ENCODE results near the gene FGFBP2. TPM values are rescaled to one million over a fixed set of nuclear protein-coding genes. Genes with fewer than 3 reads are reported as not detected.

The FGFBP2 gene
- total RNA-seq, 1 experiment from 2014 or later, result not detected

GRCh38 chr4:15968551-15969300 lies 5.8 kb upstream of the FGFBP2 start:
- DNase-seq (ENCODE audit: low read depth), result no peak

DNA sequence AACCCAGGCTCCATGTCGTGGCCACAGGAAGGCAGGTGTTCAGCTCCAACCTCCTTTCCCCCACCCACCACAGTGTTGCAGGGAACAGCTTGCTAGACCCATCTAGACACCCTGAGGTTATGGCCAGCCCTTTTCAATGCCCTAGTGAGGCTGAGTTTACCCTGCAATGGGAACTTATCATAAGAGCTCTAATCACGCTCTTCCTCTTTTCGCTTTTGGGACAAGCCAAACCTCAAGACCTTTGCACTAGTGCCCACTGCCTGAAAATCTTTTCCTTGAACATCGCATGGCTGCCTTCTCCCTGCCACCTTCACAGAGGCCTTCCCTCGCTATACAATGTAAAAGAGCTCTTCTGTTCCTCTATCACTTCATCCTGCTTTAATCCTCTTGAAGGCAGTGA lies 2.4 kb upstream of the FGFBP2 start:
- DNase-seq (ENCODE audit: low read depth), result no peak

DNA sequence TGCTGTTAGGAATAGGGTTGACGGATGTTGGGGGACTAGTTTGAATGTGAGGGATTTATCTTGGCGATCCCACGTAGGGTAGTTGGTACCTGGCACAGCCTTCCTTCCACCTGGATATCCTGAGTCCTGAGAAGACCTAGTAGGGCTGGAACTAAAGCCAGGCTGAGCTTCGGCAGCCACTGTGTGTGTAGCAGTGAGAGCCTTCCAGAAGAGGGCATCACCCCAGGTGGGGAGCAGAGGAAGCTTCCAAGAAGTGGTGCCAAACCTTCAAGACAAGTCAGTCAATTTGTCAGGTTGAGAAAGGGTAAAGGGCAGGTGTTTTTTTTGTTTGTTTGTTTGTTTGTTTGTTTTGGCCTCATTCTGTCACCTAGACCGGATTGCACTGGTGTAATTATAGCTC lies 1.2 kb upstream of the FGFBP2 start:
- DNase-seq (ENCODE audit: low read depth), result no peak

DNA sequence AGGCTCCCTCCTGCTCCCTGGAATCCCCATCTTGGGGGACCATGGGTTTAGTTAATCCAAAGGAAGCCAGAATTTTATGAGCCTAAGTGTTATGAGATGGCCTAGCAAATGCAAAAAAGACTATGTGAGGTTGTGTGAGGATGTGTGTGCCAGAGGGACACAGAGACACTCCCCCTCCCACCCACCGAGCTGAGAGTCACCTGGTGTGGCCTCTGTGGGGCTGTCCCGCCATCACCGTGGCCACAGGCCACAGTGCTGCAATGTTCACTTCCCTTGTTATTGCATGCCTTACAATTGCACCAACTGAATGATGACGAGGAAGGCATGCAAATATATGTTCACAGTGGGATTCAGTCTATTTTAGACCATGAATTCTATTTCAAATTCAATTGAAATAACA lies 601 bp upstream of the FGFBP2 start:
- DNase-seq (ENCODE audit: low read depth), result no peak

- DNase-seq (ENCODE audit: low read depth), result peak; percentile 45
These were observed 1.0 kb downstream of the FGFBP2 start for GRCh38 chr4:15961781-15962510.

- no peak for DNase-seq (ENCODE audit: low read depth)
These were observed 4.4 kb downstream of the FGFBP2 start for GRCh38 chr4:15958562-15958961.

- peak; percentile 63 for DNase-seq (ENCODE audit: low read depth)
These were observed 6.7 kb downstream of the FGFBP2 start for GRCh38 chr4:15956179-15956850.

DNA sequence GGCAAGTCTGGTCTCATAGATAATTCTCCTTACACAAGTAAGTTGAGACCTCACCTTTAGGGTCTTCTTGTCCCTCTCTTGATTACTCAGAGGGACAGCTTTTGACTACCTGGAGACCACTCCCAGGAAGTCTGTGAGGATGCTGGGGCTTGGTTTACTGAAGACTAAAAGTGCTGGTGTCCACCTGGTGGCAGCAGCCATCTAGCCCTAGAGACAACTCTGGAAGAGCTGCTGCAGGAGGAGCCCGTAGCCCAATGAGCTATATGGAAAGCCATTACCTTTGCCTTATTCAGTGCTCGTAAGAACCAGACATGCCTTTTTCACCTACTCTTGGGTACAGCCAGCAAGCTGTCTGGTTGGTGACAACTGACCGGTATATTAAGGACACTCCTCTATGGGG lies 7.3 kb downstream of the FGFBP2 start:
- no peak for DNase-seq (ENCODE audit: low read depth)

GRCh38 chr4:15953625-15954024 lies 9.3 kb downstream of the FGFBP2 start:
- no peak for DNase-seq (ENCODE audit: low read depth)

DNA sequence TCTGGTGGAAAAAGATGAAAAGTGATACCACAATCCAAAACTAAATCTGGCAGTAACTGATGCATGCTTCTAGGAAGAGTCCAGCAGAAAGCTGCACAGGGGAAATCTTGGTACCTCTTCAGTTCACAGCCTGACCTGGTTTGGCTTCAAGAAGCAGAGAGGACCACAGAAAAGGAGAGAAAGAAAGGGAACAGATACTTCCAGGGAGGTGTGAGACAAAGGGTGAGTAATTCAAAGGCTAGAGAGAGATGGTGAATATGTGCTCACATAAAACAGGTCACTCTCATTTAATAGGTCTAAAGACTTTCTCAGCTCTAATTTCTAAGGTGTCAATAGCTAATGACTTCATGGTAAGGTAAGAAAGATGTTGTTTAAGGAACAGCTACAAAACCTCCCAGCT lies 11.2 kb downstream of the FGFBP2 start:
- DNase-seq (ENCODE audit: low read depth), result no peak

DNA sequence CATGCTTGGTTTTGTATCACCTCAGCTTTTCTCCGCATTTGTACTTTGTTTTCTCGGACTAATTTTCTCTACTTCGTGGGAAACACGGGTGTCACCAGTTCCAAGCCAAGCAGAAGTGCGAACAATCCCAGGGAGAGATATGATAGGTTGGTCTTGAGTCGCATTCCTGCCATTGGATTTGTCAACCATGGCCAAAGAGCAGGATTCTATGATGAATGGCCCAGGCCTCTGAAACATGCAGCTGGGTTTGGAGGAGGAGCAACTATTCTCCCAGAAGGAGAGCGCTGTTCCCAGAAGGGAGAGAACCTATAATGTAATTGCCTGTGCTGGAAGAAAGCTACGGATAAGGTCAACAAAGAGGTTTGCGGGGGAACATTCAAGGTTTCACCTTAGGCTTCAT lies 14.1 kb downstream of the FGFBP2 start:
- no peak for DNase-seq (ENCODE audit: low read depth)

- no peak for DNase-seq (ENCODE audit: low read depth)
These were observed 15.3 kb downstream of the FGFBP2 start for GRCh38 chr4:15947684-15948083.

DNA sequence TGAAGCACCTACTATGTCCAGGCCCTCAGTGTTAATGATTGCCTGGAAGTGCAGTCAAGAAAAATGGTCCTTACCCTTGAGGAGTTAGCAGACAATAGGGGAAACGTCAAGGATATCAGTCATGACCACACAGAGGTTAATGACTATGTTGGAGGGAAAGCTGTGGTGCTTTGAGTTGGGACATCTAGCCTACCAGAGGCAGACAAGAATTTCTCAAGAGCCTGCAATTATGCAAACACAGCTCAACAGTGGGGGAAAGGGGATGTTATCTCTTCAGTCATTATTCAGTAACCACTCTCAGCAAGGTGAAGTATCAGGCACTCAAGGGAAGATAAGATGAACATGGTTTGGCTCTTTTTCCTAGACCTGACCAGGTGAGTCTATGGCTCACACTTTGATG lies 17.5 kb downstream of the FGFBP2 start:
- DNase-seq (ENCODE audit: low read depth), result no peak

DNA sequence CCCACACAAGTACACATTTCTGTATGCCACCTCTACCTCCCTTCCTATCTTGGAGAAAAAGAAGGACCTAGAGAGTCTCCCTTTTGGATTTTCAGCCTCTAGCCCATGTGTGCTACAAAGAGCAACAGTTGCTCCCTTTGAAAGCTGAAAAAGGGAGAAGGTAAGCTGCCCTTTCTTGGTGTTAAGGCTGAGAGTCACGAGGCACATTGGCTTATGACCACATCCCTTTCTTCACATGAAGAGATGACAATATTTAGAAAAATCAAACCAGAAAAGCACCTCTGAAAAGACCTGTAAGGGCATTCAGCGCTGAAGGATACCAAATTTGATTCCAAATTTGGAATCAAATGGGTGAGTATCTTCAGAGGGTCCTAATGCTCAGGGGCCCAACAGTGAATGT lies 18.1 kb downstream of the FGFBP2 start:
- no peak for DNase-seq (ENCODE audit: low read depth)

DNA sequence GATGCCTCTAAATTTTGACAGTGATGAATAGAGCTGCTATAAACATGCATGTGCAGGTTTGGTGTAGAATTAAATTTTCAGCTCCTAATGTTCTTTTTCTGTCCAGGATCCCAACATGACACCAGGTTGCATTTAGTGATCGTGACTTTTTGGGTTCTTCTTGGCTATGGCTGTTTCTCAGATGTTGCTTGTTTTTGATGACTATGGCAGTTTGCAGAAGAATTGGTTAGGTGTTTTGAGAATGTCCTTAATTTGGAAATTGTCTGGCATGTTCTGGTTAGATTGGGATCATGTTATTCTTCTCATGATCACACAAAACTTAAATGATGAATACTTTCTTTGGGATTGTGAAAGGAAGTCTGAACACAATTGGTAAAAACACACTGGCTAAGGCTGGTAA lies 20.7 kb downstream of the FGFBP2 start:
- DNase-seq (ENCODE audit: low read depth), result no peak

DNA sequence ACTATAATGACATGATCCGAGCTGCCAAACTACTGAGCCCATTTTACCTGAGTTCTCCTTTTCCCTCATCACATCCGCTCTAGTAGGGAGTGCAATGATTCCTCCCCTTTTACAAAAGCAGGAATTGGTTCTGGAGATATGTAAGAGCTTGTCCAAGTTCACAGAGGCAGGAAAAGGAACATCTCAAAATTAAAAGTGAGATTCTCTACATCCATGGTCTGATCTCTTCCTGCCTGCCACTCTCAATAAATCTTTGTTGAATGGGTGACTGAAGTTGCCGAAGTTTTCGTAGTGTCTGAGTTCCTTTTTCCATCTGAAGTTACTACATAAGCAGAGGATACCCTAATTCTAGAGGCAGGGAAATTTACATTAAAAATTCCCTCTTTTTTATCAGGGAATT lies 24.3 kb downstream of the FGFBP2 start, which contains the start of gene FGFBP1:
TSS of gene FGFBP1 (minus strand) at position 101 of the 400 bp plus-strand sequence. CDS start 2,108 bp downstream, outside the sequence.
- DNase-seq (ENCODE audit: low read depth), result no peak

DNA sequence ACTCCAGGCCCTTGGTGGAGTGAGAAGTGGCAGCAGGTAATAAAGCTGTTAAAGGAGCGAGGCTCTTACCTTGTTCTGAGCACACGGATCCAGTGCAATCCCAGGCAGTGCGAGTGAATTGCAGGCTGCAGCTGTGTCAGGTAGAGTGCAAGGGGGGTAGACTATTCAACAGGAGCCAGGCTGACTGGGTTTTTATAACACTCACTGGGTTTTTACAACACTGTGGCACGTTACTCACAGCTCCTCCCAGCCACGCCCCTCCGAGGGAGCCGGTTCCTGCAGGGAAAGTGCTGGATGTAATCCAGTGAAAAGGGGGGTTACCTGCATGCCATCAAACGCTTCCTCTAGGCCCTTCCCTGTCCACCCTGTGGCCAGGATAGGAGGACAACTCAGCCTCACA lies 24.8 kb downstream of the FGFBP2 start:
- no peak for DNase-seq (ENCODE audit: low read depth)

GRCh38 chr4:15936495-15936894 lies 26.5 kb downstream of the FGFBP2 start:
- no peak for DNase-seq (ENCODE audit: low read depth)

DNA sequence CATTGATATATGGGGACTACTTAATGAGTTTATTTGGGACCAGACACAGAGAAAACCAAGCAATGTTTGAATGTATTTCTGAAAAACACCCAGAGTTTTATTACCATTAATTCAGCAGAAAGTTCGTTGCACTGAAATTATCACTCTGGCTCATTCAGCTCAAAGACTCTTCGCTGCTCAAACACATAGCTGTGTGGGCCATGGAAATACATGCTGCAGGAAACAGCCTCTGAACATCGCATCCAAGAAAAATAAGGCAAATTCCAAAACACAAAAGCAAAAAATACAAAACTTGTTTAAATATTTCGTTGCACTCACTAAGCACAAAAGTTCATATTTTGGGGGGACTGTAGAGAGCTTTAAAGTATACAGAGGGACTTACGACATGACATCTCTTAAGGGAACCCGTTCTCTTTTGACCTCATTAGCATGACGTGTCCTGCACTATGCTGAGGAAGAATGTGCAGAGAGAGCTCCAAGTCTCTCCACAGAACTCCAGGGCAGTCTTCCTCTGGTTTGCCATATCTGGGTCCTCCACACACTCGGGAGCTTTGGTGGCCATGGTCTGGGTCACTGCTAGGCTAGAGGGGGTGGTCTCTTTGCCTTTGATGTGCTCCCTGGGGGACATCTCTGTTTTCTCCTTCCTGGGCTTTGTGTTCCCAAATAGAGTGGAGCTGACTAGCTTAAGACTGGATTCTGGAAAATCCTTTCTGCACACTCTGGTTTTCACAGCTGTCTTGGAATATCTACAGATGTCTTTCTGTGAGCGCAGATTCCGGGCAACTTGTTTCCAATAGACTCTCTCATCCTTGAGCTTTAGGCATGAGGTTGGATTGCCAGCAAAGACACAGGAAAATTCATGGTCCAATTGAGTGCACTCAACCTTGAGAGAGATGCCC lies 27.2 kb downstream of the FGFBP2 start:
- peak; percentile 51 for DNase-seq (ENCODE audit: low read depth)

DNA sequence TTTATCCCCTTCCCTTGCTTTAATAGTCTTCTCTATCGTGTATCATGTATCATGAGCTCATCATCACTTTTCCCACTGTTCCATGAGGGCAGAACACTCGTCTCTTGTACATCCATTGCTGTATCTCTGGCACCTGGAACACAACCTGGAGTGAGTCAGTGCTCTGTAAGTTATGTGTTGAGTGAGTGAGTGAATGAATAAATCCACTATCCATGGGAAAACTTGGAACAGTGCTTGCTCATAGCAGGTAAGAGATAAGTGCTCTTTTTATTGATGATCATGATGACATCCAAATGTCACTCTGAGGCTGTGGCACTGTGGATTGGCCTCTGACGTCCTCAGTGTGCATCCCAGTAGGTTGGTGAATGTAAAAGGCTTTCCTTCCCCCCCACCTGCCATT lies 28.7 kb downstream of the FGFBP2 start:
- no peak for DNase-seq (ENCODE audit: low read depth)

- no peak for DNase-seq (ENCODE audit: low read depth)
These were observed 31.3 kb downstream of the FGFBP2 start for GRCh38 chr4:15931451-15932210.
